Adrenal gland (tissue), 5 donors: ENCODE results near the gene TSSK3.

Source experiments
- CTCF ChIP-seq, 6 experiments: fragments of 450-650 bp in 4 of 6; fragments of 200-600 bp in 2 of 6; sonication (generic) in 1 of 6; IDR thresholded peaks; 1 replicate in 5 of 6; 2 replicates in 1 of 6; pipeline versions ENCODE4 v1.5.1 to v1.8.0; 2016 to 2021; ENCODE audit warnings: antibody characterized with exemption in 6 of 6, mild to moderate bottlenecking in 2 of 6, moderate library complexity in 1 of 6
- POLR2A ChIP-seq, 2 donors: fragments of 450-650 bp; IDR thresholded peaks; one replicate each; pipeline ENCODE4 v1.6.1; 2017; ENCODE audit warnings: antibody characterized with exemption in 2 of 2, mild to moderate bottlenecking in 2 of 2, moderate library complexity in 1 of 2
- donor health status: DM: no; HTN: no; CAD: no.

GRCh38 chr1:32334864-32335534, 27.3 kb upstream of the TSSK3 start:
- TF ChIP-seq CTCF (IDR thresholded peaks at IDR 0.05) = peak; percentile 30 to 67 (median 59)
- no peak for TF ChIP-seq POLR2A (IDR thresholded peaks at IDR 0.05)
